ENCODE results near the gene WDR33. TPM values are rescaled to one million over a fixed set of nuclear protein-coding genes. Genes with fewer than 3 reads are reported as not detected.
A peak's percentile ranks its signal among the peaks of the same experiment; 100 is the strongest.
"Not testable (repeated sequence)": the region's sequence is repeated elsewhere in the genome, so short reads cannot be mapped to it uniquely, and the experiment has no call there.

The WDR33 gene
- total RNA-seq, 4 donors from 2014 or later: 25.8 to 35.3 (median 33.3) TPM

DNA sequence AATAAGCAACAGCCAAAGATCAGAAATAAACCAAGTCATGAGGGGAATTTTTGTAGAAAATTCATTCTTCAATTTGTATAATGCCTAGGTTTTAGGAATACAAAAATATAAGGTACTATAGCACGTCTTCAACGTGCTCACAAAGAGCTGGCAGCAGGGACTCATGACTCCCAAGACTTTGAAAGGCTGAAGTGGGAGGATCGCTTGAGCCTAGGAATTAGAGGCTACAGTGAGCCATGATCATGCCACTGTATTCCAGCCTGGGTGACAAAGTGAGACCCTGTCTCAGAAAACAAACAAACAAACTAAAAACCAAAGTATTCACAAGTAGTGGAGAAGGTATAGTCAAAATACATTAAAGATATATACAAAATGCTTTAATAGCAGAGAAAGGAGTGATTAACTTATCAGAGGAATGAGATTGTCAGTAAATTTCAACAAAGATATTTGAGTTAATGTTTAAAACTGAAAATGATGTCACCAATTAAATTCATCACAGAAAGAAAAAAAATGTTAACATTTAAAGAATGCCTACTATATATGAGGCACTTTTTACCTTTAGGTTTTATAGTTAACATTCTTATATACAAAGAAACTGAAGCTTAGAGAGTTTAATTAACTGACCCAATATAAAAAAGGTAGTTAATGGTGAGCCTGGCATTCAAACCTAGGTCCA is 3.2 kb downstream of the WDR33 start:
- TF ChIP-seq CTCF (IDR thresholded peaks at IDR 0.05): no peak
- TF ChIP-seq POLR2A (IDR thresholded peaks at IDR 0.05; ENCODE audit: low read depth): no peak
- TF ChIP-seq POLR2AphosphoS5 (IDR thresholded peaks at IDR 0.05): no peak
- no peak for TF ChIP-seq EP300 (IDR thresholded peaks at IDR 0.05)
- Histone ChIP-seq H3K4me1 (peaks cover 28 to 75% (median 63%) of the 10 kb centered on the region in 4 donors), H3K9me3 (no peaks in the 10 kb centered on the region), H3K4me3 (no peak overlapping the region), H3K36me3 (no peaks in the 10 kb centered on the region), H3K27me3 (no peaks in the 10 kb centered on the region), H3K27ac (replicated peaks in 1 of 4) (peak overlapping the region in 1 of 4 donors; percentile 16)
- intact Hi-C loops (cut with DNase I): loop anchor here (5.0 to 10.0 kb wide), 2 partner anchors 53 to 106 kb away; partner anchors contain the start of gene SFT2D3
- 75% methylated on average over 3 of the region's 3 CpGs for WGBS
- no peak for DNase-seq (ENCODE audit: extremely low spot score)

- DNase-seq (ENCODE audit: extremely low spot score); H3K4me3 ChIP-seq; H3K27me3 ChIP-seq; H3K36me3 ChIP-seq; H3K9me3 ChIP-seq: not testable (repeated sequence)
- peaks cover 28 to 83% (median 72%) of the 10 kb centered on the region in 4 donors for H3K4me1 ChIP-seq
- intact Hi-C loops (cut with DNase I): loop anchor here (5.0 to 10.0 kb wide), 2 partner anchors 52 to 105 kb away; partner anchors contain the start of gene SFT2D3
- peak overlapping the region in 1 of 4 donors; percentile 16 for H3K27ac ChIP-seq (replicated peaks in 1 of 4)
- 86% methylated on average over 6 of the region's 6 CpGs for WGBS
Observed at GRCh38 chr2:127806860-127807259, 4.1 kb downstream of the WDR33 start.

GRCh38 chr2:127805491-127805890 is 5.5 kb downstream of the WDR33 start:
- intact Hi-C loops (cut with DNase I): loop anchor here (5.0 to 10.0 kb wide), 2 partner anchors 51 to 103 kb away; partner anchors contain the start of gene SFT2D3
- 72% methylated on average over 6 of the region's 6 CpGs for WGBS
- no peaks in the 10 kb centered on the region for H3K27me3 ChIP-seq
- no peaks in the 10 kb centered on the region for H3K9me3 ChIP-seq
- no peak overlapping the region for H3K4me3 ChIP-seq
- peaks cover 0 to 4% (median 0%) of the 10 kb centered on the region in 4 donors for H3K36me3 ChIP-seq
- TF ChIP-seq POLR2A (IDR thresholded peaks at IDR 0.05; ENCODE audit: low read depth) (no peak), CTCF (IDR thresholded peaks at IDR 0.05) (no peak), POLR2AphosphoS5 (IDR thresholded peaks at IDR 0.05) (no peak), EP300 (IDR thresholded peaks at IDR 0.05) (no peak)
- H3K27ac ChIP-seq (replicated peaks in 1 of 4): no peak overlapping the region
- H3K4me1 ChIP-seq: peaks cover 28 to 83% (median 76%) of the 10 kb centered on the region in 4 donors
- no peak for DNase-seq (ENCODE audit: extremely low spot score)

DNA sequence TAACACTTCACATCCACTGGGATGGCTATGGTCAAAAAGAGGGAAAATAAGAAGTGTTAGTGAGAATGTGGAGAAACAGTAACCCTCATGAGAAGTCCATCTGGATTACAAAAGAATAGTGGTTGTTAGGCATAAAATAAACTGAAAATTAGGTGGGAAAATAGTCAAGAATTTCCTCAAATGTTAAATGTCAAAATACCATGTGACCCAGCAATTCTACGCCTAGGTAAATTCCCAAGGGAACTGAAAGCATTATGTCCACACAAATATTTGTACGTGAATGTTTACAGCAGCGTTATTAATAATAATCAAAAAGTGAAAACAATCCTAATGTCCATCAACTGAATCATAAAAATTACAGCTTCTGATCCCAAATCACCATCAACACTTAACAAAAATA is 11.0 kb downstream of the WDR33 start:
- no peak for DNase-seq (ENCODE audit: extremely low spot score)
- peaks cover 15 to 80% (median 66%) of the 10 kb centered on the region in 4 donors for H3K4me1 ChIP-seq
- H3K27ac ChIP-seq (replicated peaks in 1 of 4): no peak overlapping the region
- H3K27me3 ChIP-seq: no peaks in the 10 kb centered on the region
- no peaks in the 10 kb centered on the region for H3K9me3 ChIP-seq
- TF ChIP-seq POLR2AphosphoS5 (IDR thresholded peaks at IDR 0.05) (no peak), POLR2A (IDR thresholded peaks at IDR 0.05; ENCODE audit: low read depth) (no peak), EP300 (IDR thresholded peaks at IDR 0.05) (no peak), CTCF (IDR thresholded peaks at IDR 0.05) (no peak)
- H3K4me3 ChIP-seq: no peak overlapping the region
- intact Hi-C loops (cut with DNase I): loop anchor here (10.0 kb wide), 1 partner anchor 45 kb away; no protein-coding TSS in a partner anchor
- H3K36me3 ChIP-seq: peaks cover 0 to 4% (median 0%) of the 10 kb centered on the region in 4 donors
- 84% methylated on average over 3 of the region's 3 CpGs for WGBS

DNA sequence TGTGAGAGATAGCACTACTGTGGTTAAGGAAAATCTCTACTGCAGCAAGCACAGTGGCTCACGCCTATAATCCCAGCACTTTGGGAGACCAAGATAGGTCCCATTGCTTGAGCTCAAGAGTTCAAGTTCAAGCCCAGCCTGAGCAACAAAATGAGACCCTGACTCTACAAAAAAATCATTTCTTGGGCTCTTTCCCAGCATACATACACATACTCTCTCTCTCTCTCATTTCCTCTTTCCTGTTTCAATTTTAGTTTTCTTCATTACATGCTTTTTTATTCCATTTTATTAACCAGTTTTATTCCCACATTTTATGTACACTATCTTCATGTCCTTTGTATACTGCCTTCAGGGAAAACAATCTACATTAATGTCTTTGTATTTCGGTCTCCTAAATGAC is 14.6 kb downstream of the WDR33 start:
- DNase-seq (ENCODE audit: extremely low spot score): no peak
- Histone ChIP-seq H3K4me1 (peaks cover 26 to 91% (median 66%) of the 10 kb centered on the region in 4 donors), H3K4me3 (no peak overlapping the region), H3K27ac (replicated peaks in 1 of 4) (no peak overlapping the region), H3K36me3 (no peaks in the 10 kb centered on the region), H3K27me3 (no peaks in the 10 kb centered on the region), H3K9me3 (no peaks in the 10 kb centered on the region)
- TF ChIP-seq POLR2A (IDR thresholded peaks at IDR 0.05; ENCODE audit: low read depth): no peak
- TF ChIP-seq CTCF (IDR thresholded peaks at IDR 0.05): no peak
- TF ChIP-seq EP300 (IDR thresholded peaks at IDR 0.05): no peak
- no peak for TF ChIP-seq POLR2AphosphoS5 (IDR thresholded peaks at IDR 0.05)
- intact Hi-C loops (cut with DNase I): no loop called here
- WGBS: 91% methylated on average over 2 of the region's 2 CpGs

DNA sequence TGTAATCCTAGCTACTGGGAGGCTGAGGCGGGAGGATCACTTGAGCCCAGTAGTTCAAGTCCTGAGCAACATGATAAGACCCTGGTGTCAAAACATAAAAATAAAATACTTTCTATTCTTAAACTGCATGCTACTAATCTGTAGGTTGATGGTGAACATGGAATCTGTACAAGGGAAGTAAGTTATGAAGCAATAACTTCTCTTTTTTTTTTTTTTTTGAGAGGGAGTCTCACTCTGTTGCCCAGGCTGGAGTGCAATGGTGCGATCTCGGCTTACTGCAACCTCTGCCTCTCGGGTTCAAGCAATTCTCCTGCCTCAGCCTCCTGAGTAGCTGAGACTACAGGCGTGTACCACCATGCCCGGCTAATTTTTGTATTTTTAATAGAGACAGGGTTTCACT is 16.1 kb downstream of the WDR33 start:
- peaks cover 28 to 87% (median 72%) of the 10 kb centered on the region in 4 donors for H3K4me1 ChIP-seq

More for the DNA sequence above, 16.1 kb downstream of the WDR33 start:
- H3K4me3 ChIP-seq; H3K9me3 ChIP-seq; H3K27me3 ChIP-seq; intact Hi-C loops (cut with DNase I); H3K36me3 ChIP-seq; H3K27ac ChIP-seq (replicated peaks in 1 of 4); DNase-seq (ENCODE audit: extremely low spot score): not testable (repeated sequence)
- WGBS: 84% methylated on average over 6 of the region's 6 CpGs
